Activated naive CD8-positive, alpha-beta T cell treated with anti-CD3 and anti-CD28 coated beads for 36 hours (primary cell): ENCODE data around the gene APLP1. TPM values are rescaled to one million over a fixed set of nuclear protein-coding genes. Genes with fewer than 3 reads are reported as not detected.
"Not testable (repeated sequence)": the region's sequence is repeated elsewhere in the genome, so short reads cannot be mapped to it uniquely, and the experiment has no call there.

ENCODE experiments used
- DNase-seq: peaks from one replicate; pipeline ENCODE4 v3.0.0; 2021
- H3K27ac Mint-ChIP-seq: one replicate; pipeline ENCODE4 v1.8.0; 2022; ENCODE audit warnings: mild to moderate bottlenecking, moderate library complexity, mixed read lengths
- H3K27me3 Mint-ChIP-seq: one replicate; pipeline ENCODE4 v1.8.0; 2022; ENCODE audit warnings: mild to moderate bottlenecking, mixed read lengths
- H3K36me3 Mint-ChIP-seq: one replicate; pipeline ENCODE4 v1.8.0; 2021; ENCODE audit warnings: mild to moderate bottlenecking, mixed read lengths
- H3K4me1 Mint-ChIP-seq: one replicate; pipeline ENCODE4 v1.8.0; 2021; ENCODE audit warnings: mixed read lengths
- H3K4me3 Mint-ChIP-seq: one replicate; pipeline ENCODE4 v1.8.0; 2022; ENCODE audit warnings: mild to moderate bottlenecking, moderate library complexity, mixed read lengths
- H3K9me3 Mint-ChIP-seq: one replicate; pipeline ENCODE4 v1.8.0; 2022; ENCODE audit warnings: mixed read lengths
- total RNA-seq, 2 experiments: library from RNA; stranded (reverse); gene quantifications; one replicate each; pipeline ENCODE4 v1.2.3, GENCODE V29; 2021

APLP1 gene
- total RNA-seq, 2 experiments from 2014 or later, result 0.68 to 0.88 TPM

- no peak for DNase-seq
- peak overlapping the region; percentile 89 for H3K4me3 Mint-ChIP-seq
- H3K4me1 Mint-ChIP-seq, result peaks cover 41% of the 10 kb centered on the region
- no peaks in the 10 kb centered on the region for H3K27me3 Mint-ChIP-seq
- no peaks in the 10 kb centered on the region for H3K9me3 Mint-ChIP-seq
- H3K36me3 Mint-ChIP-seq, result peaks cover 18% of the 10 kb centered on the region
- H3K27ac Mint-ChIP-seq, result peak overlapping the region; percentile 90
Observed at GRCh38 chr19:35902870-35903475, 34.6 kb downstream of the APLP1 start.

- Mint-ChIP-seq H3K9me3 (no peaks in the 10 kb centered on the region), H3K36me3 (peaks cover 11% of the 10 kb centered on the region), H3K4me3 (peak overlapping the region; percentile 89), H3K4me1 (peaks cover 43% of the 10 kb centered on the region), H3K27ac (peak overlapping the region; percentile 90), H3K27me3 (no peaks in the 10 kb centered on the region)
- peak; percentile 88 for DNase-seq
Observed at GRCh38 chr19:35903550-35904179, 35.3 kb downstream of the APLP1 start.

GRCh38 chr19:35904311-35905068 is 36.1 kb downstream of the APLP1 start:
- H3K36me3 Mint-ChIP-seq, result peaks cover 4% of the 10 kb centered on the region

GRCh38 chr19:35905178-35905727 is 36.9 kb downstream of the APLP1 start:
- Mint-ChIP-seq H3K4me1 (peaks cover 53% of the 10 kb centered on the region), H3K27ac (peak overlapping the region; percentile 90), H3K27me3 (no peaks in the 10 kb centered on the region), H3K9me3 (no peaks in the 10 kb centered on the region), H3K4me3 (no peak overlapping the region), H3K36me3 (peaks cover 3% of the 10 kb centered on the region)
- no peak for DNase-seq

More at GRCh38 chr19:35904311-35905068, 36.1 kb downstream of the APLP1 start:
- Mint-ChIP-seq H3K4me1 (peaks cover 50% of the 10 kb centered on the region), H3K27ac (peak overlapping the region; percentile 90), H3K9me3 (no peaks in the 10 kb centered on the region), H3K27me3 (no peaks in the 10 kb centered on the region), H3K4me3 (peak overlapping the region; percentile 47)
- no peak for DNase-seq

- peaks cover 52% of the 10 kb centered on the region for H3K4me1 Mint-ChIP-seq
- H3K9me3 Mint-ChIP-seq, result no peaks in the 10 kb centered on the region
- H3K27ac Mint-ChIP-seq, result no peak overlapping the region
- H3K36me3 Mint-ChIP-seq, result peaks cover 3% of the 10 kb centered on the region
- no peak overlapping the region for H3K4me3 Mint-ChIP-seq
- no peaks in the 10 kb centered on the region for H3K27me3 Mint-ChIP-seq
- no peak for DNase-seq
Observed at GRCh38 chr19:35907377-35907745, 39.0 kb downstream of the APLP1 start.

GRCh38 chr19:35908010-35908441 is 39.7 kb downstream of the APLP1 start, which contains the start of gene TYROBP:
Gene TYROBP, minus strand, starts transcription at chr19:35908295. Its CDS starts 67 bp downstream, at chr19:35908228.
- H3K4me3 Mint-ChIP-seq, result no peak within 1 kb of the TSS
- H3K9me3 Mint-ChIP-seq, result no peaks in the 10 kb centered on the region

GRCh38 chr19:35908973-35909683 is 40.8 kb downstream of the APLP1 start:
- Mint-ChIP-seq H3K9me3 (no peaks in the 10 kb centered on the region), H3K4me3 (no peak overlapping the region), H3K27me3 (no peaks in the 10 kb centered on the region), H3K36me3 (no peaks in the 10 kb centered on the region), H3K27ac (no peak overlapping the region), H3K4me1 (peaks cover 46% of the 10 kb centered on the region)
- DNase-seq, result no peak

More at GRCh38 chr19:35908010-35908441, 39.7 kb downstream of the APLP1 start, which contains the start of gene TYROBP:
- no peak for DNase-seq
- Mint-ChIP-seq H3K27ac (no peak within 1 kb of the TSS), H3K4me1 (peaks cover 49% of the 10 kb centered on the region), H3K36me3 (peaks cover 3% of the 10 kb centered on the region), H3K27me3 (no peaks in the 10 kb centered on the region)

GRCh38 chr19:35909684-35910035 is 41.3 kb downstream of the APLP1 start:
- Mint-ChIP-seq H3K36me3 (no peaks in the 10 kb centered on the region), H3K27me3 (no peaks in the 10 kb centered on the region), H3K4me1 (peaks cover 41% of the 10 kb centered on the region), H3K9me3 (no peaks in the 10 kb centered on the region), H3K27ac (no peak overlapping the region), H3K4me3 (no peak overlapping the region)
- no peak for DNase-seq

- not testable (repeated sequence) for DNase-seq, H3K36me3 Mint-ChIP-seq, H3K9me3 Mint-ChIP-seq, H3K27me3 Mint-ChIP-seq, H3K4me3 Mint-ChIP-seq, H3K27ac Mint-ChIP-seq
- peaks cover 35% of the 10 kb centered on the region for H3K4me1 Mint-ChIP-seq
Observed at GRCh38 chr19:35910355-35910754, 42.0 kb downstream of the APLP1 start.

- Mint-ChIP-seq H3K4me1 (peaks cover 36% of the 10 kb centered on the region), H3K27ac (no peak overlapping the region), H3K36me3 (no peaks in the 10 kb centered on the region), H3K9me3 (no peaks in the 10 kb centered on the region), H3K27me3 (no peaks in the 10 kb centered on the region), H3K4me3 (no peak overlapping the region)
- no peak for DNase-seq
Observed at GRCh38 chr19:35911173-35911572, 42.8 kb downstream of the APLP1 start.

GRCh38 chr19:35911790-35912189 is 43.4 kb downstream of the APLP1 start:
- peaks cover 36% of the 10 kb centered on the region for H3K4me1 Mint-ChIP-seq
- no peak overlapping the region for H3K4me3 Mint-ChIP-seq
- no peaks in the 10 kb centered on the region for H3K36me3 Mint-ChIP-seq
- H3K27me3 Mint-ChIP-seq, result no peaks in the 10 kb centered on the region
- no peak overlapping the region for H3K27ac Mint-ChIP-seq
- no peaks in the 10 kb centered on the region for H3K9me3 Mint-ChIP-seq
- peak; percentile 34 for DNase-seq

GRCh38 chr19:35913589-35913988 is 45.2 kb downstream of the APLP1 start:
- no peak overlapping the region for H3K4me3 Mint-ChIP-seq
- H3K27me3 Mint-ChIP-seq, result no peaks in the 10 kb centered on the region
- peaks cover 29% of the 10 kb centered on the region for H3K4me1 Mint-ChIP-seq
- no peaks in the 10 kb centered on the region for H3K9me3 Mint-ChIP-seq
- DNase-seq, result no peak
- no peaks in the 10 kb centered on the region for H3K36me3 Mint-ChIP-seq
- no peak overlapping the region for H3K27ac Mint-ChIP-seq

GRCh38 chr19:35915443-35915842 is 47.1 kb downstream of the APLP1 start:
- Mint-ChIP-seq H3K36me3 (no peaks in the 10 kb centered on the region), H3K9me3 (no peaks in the 10 kb centered on the region), H3K27me3 (no peaks in the 10 kb centered on the region), H3K27ac (no peak overlapping the region), H3K4me1 (peaks cover 18% of the 10 kb centered on the region), H3K4me3 (no peak overlapping the region)
- DNase-seq, result no peak

- H3K36me3 Mint-ChIP-seq, result no peaks in the 10 kb centered on the region
- peaks cover 2% of the 10 kb centered on the region for H3K4me1 Mint-ChIP-seq
- DNase-seq, result no peak
- H3K27me3 Mint-ChIP-seq, result no peaks in the 10 kb centered on the region
- H3K4me3 Mint-ChIP-seq, result no peak overlapping the region
- no peaks in the 10 kb centered on the region for H3K9me3 Mint-ChIP-seq
- no peak overlapping the region for H3K27ac Mint-ChIP-seq
Observed at GRCh38 chr19:35919306-35919705, 50.9 kb downstream of the APLP1 start.

GRCh38 chr19:35921012-35921411 is 52.6 kb downstream of the APLP1 start:
- Mint-ChIP-seq H3K27me3 (no peaks in the 10 kb centered on the region), H3K36me3 (peaks cover 2% of the 10 kb centered on the region), H3K9me3 (peaks cover 9% of the 10 kb centered on the region), H3K4me1 (no peaks in the 10 kb centered on the region), H3K4me3 (no peak overlapping the region), H3K27ac (no peak overlapping the region)
- no peak for DNase-seq
